ENCODE results near the gene PLOD3.
"Not testable (repeated sequence)": the region's sequence is repeated elsewhere in the genome, so short reads cannot be mapped to it uniquely, and the experiment has no call there.

Gene PLOD3, protein sequence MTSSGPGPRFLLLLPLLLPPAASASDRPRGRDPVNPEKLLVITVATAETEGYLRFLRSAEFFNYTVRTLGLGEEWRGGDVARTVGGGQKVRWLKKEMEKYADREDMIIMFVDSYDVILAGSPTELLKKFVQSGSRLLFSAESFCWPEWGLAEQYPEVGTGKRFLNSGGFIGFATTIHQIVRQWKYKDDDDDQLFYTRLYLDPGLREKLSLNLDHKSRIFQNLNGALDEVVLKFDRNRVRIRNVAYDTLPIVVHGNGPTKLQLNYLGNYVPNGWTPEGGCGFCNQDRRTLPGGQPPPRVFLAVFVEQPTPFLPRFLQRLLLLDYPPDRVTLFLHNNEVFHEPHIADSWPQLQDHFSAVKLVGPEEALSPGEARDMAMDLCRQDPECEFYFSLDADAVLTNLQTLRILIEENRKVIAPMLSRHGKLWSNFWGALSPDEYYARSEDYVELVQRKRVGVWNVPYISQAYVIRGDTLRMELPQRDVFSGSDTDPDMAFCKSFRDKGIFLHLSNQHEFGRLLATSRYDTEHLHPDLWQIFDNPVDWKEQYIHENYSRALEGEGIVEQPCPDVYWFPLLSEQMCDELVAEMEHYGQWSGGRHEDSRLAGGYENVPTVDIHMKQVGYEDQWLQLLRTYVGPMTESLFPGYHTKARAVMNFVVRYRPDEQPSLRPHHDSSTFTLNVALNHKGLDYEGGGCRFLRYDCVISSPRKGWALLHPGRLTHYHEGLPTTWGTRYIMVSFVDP

DNA sequence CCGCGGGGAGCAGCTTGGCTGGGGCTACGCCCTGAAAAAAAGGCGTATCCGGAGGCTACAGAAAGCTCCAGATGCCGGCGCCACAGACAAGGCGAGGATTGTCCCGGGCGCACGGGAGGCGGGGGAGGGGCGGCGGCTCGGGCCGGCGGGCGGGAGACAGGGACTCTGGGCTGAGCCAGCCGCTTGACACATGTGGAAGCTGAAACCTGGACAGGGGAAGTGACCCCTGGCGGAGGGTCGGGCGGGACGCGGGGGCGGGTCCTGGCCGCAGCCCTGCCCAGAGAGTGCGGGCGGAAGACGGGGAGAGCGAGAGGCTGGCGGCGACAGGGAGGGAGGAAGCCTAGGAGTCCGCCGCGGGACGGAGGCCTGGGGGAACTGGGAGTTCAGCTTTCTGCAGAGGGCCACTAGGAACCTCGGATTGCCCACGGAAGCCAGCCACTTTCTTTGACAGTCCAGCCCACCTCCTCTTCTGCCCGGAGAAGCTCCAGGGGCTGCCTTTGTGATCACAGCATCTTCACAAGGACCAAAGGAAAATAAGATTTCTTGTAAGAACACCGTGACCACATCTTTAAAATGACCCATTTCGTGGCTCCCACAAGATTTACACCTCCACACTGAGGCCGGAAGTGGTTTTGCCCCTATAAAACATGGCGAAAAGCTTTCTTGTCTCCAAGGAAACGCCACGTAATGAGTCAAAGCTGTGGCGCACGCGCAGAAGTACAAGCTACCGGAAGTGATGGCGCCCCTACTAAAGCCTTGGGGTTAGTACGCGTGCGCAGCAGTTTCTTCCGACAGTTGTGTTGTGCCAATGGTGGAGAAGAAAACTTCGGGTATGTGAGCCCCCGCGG, at the start of gene PLOD3, which contains the start of gene ZNHIT1:
Gene PLOD3, minus strand, starts transcription at position 194 of the 848 bp plus-strand sequence. CDS start 307 bp downstream, outside the sequence.
Gene ZNHIT1, plus strand, starts transcription at position 778 of the 848 bp plus-strand sequence. Its CDS starts 31 bp downstream, at position 809.
- peak; percentile 96 for DNase-seq (ENCODE audit: low read depth, low spot score)

DNA sequence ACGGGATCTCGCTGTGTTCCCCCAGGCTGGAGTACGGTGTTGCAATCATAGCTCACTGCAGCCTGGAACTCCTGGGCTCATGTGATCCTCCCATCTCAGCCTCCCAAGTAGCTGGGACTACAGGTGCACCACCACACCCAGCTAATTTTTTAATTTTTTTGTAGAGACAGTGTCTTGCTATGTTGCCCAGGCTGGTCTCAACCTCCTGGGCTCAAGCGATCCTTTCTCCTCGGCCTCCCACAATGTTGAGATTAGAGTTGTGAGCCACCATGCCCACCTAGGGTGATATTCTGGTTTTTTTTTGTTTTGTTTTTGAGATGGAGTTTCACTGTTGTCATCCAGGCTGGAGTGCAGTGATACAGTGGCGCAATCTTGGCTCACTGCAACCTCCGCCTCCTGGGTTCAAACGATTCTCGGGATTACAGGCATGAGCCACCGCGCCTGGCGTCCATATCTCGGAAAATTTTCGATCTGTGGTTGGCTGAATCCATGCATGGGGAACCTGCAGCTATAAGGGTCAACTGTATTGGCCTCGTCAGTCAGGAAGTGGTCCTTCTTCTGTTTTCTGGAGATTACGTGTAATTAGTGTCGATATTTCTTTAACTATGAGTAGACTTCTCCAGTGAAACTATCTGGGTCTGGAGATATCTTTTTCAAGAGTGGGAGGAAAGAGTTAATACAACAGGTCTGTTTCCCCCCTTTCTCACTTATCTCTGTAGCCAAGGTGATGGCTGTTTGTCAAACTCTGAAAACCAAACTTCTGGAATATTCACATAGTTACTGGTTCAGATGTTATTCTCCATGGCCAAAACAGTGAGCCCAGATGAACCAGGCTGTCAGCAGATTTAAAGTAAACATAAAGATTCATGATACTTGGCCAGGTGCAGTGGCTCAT, 48.5 kb upstream of the PLOD3 start:
- no peak for DNase-seq (ENCODE audit: low read depth, low spot score)

DNA sequence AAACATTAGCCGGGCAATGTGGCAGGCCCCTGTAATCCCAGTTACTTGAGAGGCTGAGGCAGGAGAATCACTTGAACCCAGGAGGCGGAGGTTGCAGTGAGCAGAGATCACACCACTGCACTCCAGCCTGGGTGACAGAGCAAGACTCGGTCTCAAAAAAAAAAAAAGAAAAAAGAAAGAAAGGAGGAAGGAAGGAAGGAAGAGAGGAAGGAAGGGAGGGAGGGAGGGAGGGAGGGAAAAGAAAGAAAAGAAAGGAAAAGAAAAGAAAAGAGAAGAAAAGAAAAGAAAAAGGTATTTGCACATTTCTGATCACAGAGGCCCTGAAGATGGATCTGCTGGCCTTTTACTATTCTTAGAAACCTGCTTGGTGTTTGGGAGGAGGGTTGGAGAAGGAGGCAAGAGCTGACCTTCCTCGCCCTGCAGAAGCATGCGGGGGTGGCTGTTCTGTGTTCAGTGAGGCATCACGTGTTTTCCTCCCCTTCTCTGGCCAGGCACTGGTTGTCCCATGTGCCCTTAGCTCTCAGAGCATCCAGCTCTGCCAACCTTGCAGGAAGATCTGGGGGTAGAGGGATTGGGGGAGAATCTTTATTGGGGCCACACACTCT, 46.8 kb upstream of the PLOD3 start:
- not testable (repeated sequence) for DNase-seq (ENCODE audit: low read depth, low spot score)

DNA sequence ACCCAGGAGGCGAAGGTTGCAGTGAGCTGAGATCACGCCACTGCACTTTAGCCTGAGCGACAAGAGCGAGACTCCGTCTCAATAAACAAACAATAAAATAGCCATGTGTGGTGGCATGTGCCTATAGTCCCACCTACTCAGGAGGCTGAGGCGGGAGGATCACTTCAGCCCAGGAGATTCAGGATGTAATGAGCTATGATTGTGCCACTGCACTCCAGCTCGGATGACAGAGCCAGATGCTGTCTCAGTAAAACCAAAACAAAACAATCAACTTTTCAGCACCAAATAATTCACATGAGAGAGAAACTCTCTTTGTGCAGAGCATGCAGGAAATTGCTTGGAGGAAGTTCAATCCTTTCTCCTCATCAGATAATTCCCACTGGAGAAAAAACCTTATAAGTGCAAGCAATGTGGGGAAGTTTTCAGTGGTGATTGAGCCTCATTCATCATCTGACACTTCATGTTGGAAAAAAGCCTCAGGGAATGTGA, 40.9 kb upstream of the PLOD3 start:
- no peak for DNase-seq (ENCODE audit: low read depth, low spot score)

DNA sequence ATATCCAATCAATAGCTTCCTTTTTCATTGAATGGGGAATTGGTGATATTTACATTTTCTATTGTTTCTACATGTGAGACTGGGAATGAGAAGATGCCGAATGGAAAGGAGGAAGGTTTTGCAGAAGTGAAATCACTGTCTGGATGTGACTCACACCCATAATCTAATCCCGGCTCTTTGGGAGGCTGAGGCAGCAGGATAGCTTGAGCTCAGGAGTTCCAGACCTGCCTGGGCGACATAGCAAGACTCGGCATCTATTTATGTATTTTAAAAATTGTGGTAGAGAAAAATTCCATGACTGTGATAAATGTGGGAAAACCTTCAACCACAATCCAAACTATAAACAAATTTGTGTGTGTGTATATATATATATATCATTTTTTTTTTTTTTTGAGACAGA, 38.4 kb upstream of the PLOD3 start:
- no peak for DNase-seq (ENCODE audit: low read depth, low spot score)

DNA sequence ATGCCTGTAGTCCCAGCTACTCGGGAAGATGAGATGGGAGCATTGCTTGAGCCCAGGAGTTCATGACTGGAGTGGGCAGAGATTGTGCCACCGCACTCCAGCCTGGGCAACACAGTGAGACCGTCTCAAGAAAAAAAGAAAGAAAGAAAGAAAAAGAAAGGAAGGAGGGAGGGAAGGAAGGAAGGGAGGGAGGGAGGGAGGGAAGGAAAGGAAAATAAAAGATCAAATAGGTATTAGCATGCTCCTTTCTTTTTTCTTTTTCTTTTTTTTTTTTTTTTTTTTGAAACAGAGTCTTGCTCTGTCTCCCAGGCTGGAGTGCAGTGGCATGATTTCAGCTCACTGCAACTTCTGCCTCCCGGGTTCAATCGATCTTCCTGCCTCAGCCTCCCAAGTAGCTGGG, 35.8 kb upstream of the PLOD3 start:
- not testable (repeated sequence) for DNase-seq (ENCODE audit: low read depth, low spot score)

DNA sequence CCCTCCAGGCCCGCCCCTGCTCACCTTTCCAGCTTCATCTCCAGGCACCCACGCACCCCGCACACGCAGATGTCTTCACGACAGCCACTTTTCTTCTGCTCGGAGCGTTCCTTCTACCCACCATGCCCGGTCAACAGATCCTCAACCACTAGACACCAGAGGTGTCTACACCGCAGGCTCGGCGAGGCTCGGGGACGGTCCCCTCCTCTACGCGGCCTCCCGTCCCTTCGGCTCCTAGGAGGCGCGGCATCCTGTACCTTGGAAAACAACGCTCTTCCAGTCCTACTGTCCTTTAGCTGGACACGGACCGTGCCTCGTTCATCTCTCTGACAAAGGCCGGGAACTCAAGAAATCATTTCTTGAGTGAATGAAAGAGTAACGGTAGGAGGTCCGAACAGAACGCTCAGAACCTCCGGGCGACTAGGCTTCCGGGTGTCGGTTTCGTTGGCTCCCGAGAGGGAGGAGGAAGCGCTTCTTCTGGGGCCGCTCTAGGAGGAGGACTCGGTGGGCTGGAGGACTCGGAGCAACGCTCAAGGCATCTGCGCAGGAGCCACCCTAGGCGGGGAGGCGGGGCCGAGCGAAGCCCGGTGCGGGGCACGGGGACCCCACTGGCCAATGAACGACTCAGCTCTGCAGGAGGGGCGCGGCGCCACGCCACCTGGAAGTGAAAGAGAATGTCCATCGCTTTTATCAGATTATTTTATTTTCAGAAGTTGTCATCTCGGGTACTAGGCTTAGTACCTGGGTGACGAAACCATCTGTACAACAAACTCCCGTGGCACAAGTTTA, 34.7 kb upstream of the PLOD3 start:
- peak; percentile 96 for DNase-seq (ENCODE audit: low read depth, low spot score)

DNA sequence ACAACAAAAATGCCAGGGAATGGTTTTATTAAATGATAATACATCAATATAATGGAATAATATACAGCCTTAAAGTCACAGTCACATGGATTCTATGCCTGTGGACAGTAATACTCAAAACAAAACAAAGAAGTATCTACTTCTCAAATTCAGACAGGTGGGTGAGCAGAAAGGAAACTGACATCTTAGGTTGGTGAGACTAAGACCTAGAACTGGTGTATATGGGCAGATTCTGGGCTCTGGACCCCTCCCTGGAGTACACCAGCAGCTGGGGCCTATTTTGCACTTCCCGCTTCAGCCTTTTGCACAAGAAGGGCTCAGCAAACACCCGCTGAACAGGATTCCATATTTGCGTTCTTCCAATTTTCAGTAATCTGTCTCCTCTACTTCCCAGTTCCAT, 32.9 kb upstream of the PLOD3 start:
- DNase-seq (ENCODE audit: low read depth, low spot score) = no peak

DNA sequence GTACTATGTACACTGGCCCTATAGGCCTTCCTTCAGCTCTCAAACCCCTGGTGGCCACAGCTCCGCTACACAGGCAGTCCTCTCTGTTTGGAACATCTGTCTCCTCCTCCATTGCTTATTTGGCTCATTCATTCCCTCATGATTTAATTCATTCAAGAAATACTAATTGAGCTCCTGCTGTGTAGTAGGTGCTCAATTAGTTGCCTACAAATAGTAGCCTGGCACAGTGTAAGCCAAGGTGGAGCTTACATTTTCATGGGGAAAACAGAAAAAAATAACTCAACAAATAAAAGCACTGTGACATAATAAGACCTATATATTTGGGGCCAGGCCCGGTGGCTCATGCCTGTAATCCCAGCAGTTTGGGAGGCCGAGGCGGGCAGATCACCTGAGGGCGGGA, 30.9 kb upstream of the PLOD3 start:
- DNase-seq (ENCODE audit: low read depth, low spot score) = no peak

DNA sequence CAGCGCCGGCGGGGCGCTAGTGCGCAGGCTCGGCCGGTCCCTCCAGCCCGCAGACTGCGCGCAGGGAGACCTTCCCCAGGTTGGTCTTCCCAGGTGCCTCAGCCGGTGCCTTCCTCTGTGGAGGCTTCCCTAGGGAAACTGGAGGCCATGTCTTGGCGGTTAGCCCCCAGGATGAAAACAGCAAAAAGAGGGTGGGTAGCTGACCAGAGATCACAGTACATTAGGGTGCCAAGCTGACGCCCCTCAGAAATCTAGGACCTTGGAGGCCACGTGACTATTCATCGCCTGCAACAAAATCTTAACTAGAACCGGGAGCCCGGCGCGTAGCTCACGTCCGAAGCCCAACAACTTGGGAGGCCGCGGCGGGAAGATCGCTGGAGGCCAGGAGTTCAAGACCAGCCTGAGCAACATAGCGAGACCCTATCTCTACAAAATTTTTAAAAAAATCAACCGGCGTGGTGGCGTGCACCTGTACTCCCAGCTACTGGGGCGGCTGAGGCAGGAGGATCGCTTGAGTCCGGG, 27.8 kb upstream of the PLOD3 start:
- DNase-seq (ENCODE audit: low read depth, low spot score) = no peak

DNA sequence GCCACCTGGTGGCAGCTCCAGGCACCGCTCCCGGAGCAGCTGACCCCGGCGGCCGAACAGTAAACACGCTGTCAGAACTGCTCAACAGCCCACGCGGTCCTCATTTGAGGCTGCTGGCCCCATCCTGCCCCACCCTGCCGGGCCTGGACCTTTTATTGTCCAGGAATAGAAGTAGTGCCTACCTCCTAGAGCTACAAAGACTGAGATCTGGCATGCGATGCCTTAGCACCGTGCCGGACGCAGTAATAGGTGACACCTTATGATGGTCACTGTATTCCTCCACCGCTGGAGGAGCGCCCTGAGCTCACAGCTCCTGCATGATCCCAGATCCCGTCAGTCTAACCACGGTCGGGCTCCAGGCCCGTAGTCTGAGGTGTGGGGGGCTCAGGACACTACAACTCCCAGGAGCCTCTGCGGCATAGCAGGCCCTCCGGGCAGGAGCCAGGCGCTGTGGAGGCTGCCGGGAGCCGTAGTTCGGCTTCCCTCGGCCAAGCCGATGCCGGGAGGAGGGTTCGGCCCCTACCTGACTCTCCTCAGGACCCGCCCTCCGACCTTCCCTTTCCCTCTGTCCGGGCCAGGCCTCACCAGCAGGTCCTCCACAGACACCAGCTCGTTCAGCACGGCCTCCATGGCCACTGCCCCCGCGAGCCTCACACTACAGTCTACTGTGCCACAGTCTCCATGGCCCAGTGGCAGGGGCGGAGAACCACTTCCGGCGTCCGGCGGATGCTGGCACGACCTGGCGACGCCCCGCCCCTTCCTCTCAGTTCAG, 27.2 kb upstream of the PLOD3 start, which contains the start of gene FIS1:
Gene FIS1, minus strand, starts transcription at position 707 of the 772 bp plus-strand sequence. Its CDS starts 77 bp downstream, at position 630.
- peak; percentile 66 for DNase-seq (ENCODE audit: low read depth, low spot score)

DNA sequence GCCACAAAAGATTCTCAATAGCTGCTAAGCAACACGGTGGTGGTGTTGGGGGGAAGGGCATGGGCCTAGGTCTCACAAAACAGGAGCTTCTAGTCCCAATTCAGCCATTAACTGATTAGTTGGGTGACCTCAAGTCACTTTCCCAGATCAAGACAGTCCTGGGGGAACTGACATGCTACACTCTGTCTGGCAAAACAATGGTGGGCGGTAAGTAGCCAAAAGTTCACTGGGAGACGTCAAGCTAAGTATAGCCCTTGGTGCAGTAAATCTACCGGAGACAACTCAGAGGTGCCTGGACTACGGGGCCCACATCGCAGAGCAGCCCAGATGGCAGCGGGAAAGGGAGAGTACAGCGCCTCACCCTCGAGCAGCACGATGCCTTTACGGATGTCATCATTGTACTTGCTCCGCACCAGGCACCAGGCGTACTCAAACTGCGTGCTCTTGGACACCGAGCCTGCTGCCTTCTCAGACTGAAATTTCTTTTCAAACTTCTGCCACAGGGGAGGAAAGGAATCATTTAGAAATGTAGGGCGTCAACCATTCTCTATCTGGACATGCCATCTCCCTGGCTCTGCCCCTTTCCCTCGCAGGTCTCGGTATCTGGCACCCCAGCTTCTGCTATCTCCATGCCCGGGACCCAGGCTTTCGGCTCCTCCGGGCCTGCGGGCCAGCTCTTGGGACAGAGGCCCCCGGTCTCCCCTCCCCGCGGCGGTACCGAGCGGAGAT, 26.4 kb upstream of the PLOD3 start:
- no peak for DNase-seq (ENCODE audit: low read depth, low spot score)

DNA sequence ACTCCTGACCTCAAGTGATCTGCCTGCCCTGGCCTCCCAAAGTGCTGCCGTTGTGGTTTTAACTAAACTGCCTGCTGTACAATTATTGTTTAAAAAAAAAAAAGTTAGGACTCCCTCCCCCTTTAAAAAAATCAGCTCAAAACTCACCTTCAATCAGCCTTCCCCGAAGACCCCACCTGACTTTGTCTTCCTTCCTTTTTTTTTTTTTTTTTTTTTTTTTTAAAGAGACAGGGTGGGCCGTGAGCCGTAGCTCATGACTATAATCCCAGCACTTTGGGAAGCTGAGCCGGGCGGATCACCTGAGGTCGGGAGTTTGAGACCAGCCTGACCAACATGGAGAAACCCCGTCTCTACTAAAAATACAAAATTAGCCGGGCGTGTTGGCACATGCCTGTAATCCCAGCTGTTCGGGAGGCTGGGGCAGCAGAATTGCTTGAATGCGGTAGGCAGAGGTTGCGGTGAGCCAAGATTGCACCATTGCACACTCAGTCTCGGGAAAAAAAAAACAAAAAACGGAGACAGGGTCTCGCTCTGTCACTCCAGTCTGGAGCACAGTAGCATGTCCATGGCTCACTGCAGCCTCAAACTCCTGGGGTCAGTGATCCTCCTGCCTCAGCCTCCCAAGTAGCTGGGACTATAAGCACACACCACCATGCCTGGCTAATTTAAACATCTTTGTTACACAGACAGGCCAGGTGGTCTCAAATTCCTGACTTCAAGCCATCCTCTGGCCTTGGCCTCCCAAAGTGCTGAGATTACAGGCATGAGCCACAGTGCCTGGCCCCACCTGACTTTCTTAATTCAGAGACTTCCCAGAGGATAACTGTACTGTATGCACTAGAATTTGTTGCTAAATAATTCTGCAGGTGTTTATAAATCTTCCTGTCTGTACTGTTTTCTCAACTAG, 24.3 kb upstream of the PLOD3 start:
- no peak for DNase-seq (ENCODE audit: low read depth, low spot score)

DNA sequence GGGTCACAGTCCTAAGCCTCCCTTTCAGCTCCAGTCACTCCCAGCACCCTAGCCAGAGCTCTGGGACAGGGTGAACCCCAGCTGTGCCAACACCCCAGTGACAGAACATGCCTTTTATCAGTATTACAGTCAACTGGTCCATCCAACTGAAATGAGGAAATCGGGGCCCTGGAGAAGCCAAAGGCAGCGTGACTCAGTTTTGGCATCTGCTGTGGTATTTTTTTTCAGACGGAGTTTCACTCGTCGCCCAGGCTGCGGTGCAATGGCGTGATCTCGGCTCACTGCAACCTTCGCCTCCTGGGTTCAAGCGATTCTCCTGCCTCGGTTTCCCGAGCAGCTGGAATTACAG, 23.6 kb upstream of the PLOD3 start:
- no peak for DNase-seq (ENCODE audit: low read depth, low spot score)

DNA sequence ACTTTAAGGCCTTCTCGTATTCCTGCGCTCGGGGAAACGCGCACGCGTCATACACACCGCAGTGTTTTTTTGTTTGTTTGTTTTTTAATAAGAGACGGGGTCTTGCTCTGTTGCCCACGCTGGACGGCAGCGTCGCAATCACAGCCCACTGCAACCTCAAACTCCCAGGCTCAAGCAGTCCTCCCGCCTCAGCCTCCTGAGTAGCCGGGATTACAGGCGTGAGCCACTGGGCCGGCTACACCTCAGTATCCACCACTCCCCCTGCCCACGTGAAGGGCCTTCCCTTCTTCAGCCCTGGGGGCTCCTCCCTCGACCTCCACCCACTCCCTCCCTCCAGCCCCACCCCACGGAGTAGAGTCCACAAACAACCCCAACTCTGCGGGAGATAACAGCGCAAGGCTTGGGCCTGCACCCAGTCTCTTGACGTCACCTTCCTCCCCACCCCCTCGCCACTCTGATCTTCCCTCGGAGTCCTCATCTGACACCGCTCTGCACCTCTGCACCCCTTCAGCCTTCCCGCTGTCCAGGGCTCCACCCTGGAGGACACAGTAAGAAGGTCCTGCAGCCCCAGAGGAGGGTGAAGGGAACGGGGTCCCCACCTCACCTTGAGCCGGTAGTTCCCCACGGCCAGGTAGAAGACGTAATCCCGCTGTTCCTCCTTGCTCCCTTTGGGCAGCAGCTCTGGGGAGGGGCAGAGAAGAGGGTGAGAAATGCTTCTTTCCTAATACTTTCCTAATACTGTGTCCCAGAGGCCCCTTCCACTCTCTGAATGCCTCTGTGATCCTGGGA, 23.0 kb upstream of the PLOD3 start:
- DNase-seq (ENCODE audit: low read depth, low spot score) = no peak

DNA sequence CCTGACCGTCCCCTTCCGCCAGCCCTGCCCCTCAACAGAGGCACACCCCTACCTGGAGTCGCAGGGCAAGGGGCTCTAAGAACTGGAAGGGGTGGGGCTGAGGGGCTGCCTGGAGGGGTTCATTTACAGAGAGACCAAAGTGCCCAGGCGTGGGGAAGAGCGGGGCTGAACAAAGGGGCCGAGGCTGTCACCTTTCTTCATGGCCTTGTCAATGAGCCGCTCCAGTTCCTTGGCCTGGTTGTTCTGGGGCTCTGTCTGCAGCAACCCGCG, 22.5 kb upstream of the PLOD3 start:
- DNase-seq (ENCODE audit: low read depth, low spot score) = no peak
